ENCODE results near the gene FBXO41.
A peak's percentile ranks its signal among the peaks of the same experiment; 100 is the strongest.

Gene FBXO41

DNA sequence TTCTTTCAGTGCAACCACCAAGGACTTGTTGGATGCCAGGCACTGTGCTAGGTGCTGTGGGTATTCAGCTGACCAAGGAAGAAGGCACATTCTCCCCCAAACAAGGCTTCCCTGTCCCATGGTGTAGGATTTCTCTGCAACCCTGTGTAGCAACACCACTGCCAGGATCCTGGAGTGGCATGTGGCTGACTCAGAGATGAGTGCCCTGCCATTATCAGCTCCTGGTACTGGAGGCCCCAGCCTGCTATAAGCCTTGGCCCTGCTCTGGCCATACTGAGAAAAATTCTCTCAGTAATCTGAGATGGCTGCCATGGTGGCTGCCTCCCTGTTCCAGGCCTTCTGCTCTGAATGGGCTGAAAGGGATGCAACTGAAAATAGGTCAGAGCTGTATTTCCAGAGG is 66.0 kb downstream of the FBXO41 start:
- TF ChIP-seq, protein P1, sequence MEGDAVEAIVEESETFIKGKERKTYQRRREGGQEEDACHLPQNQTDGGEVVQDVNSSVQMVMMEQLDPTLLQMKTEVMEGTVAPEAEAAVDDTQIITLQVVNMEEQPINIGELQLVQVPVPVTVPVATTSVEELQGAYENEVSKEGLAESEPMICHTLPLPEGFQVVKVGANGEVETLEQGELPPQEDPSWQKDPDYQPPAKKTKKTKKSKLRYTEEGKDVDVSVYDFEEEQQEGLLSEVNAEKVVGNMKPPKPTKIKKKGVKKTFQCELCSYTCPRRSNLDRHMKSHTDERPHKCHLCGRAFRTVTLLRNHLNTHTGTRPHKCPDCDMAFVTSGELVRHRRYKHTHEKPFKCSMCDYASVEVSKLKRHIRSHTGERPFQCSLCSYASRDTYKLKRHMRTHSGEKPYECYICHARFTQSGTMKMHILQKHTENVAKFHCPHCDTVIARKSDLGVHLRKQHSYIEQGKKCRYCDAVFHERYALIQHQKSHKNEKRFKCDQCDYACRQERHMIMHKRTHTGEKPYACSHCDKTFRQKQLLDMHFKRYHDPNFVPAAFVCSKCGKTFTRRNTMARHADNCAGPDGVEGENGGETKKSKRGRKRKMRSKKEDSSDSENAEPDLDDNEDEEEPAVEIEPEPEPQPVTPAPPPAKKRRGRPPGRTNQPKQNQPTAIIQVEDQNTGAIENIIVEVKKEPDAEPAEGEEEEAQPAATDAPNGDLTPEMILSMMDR (IDR thresholded peaks at IDR 0.05; ENCODE audit: insufficient read depth, low read length, missing control alignments), result no peak
- no peak for DNase-seq (ENCODE audit: low read depth, low spot score)
- H3K4me3 ChIP-seq (ENCODE audit: low read depth, low read length), result no peak overlapping the region
- CTCF ChIA-PET, result interaction anchor here (1.1 to 2.3 kb wide), 4 partner anchors 8 to 41 kb away, joined by 3 to 12 read pairs (median 6); partner anchors contain the start of gene PRADC1
- POLR2A ChIA-PET, result interaction anchor here (1.0 kb wide), 1 partner anchor 15 kb away, joined by 5 read pairs; the partner anchor contains the start of genes CCT7 and PRADC1

DNA sequence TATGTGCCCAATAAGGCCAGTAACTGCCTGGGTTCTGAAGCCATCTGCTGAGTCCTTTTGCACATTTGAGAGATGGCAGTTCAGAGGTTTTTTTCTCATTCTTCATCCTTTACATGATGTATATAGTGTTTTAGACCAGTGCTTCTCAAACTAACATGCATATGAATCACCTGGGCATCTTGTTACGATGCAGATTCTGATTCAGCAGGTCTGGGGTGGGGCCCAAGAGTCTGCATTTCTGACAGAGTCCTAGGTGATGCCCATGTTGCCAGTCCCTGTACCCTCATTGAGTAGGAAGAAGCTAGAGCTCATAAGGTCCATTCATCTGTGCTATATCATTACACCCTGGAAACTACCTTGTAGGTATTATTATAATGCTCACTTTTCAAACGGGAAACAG is 66.5 kb downstream of the FBXO41 start:
- H3K4me3 ChIP-seq (ENCODE audit: low read depth, low read length), result no peak overlapping the region
- TF ChIP-seq, protein P1 (IDR thresholded peaks at IDR 0.05; ENCODE audit: insufficient read depth, low read length, missing control alignments), result no peak
- ChIA-PET POLR2A (interaction anchor here (1.0 kb wide), 1 partner anchor 16 kb away, joined by 5 read pairs; the partner anchor contains the start of genes CCT7 and PRADC1), CTCF (interaction anchor here (1.1 to 2.3 kb wide), 4 partner anchors 8 to 40 kb away, joined by 3 to 12 read pairs (median 6); partner anchors contain the start of gene PRADC1)
- DNase-seq (ENCODE audit: low read depth, low spot score), result no peak

GRCh38 chr2:73217160-73217559 is 67.1 kb downstream of the FBXO41 start:
- H3K4me3 ChIP-seq (ENCODE audit: low read depth, low read length), result no peak overlapping the region
- no peak for DNase-seq (ENCODE audit: low read depth, low spot score)
- ChIA-PET CTCF (interaction anchor here (2.0 to 2.3 kb wide), 2 partner anchors 12 to 40 kb away, joined by 8 to 12 read pairs; no protein-coding TSS in a partner anchor), POLR2A (no interaction called here)
- TF ChIP-seq, protein P1 (IDR thresholded peaks at IDR 0.05; ENCODE audit: insufficient read depth, low read length, missing control alignments), result no peak

- no peak for DNase-seq (ENCODE audit: low read depth, low spot score)
- H3K4me3 ChIP-seq (ENCODE audit: low read depth, low read length), result peak overlapping the region; percentile 78
- ChIA-PET CTCF (interaction anchor here (0.8 to 2.0 kb wide), 6 partner anchors 9 to 327 kb away, joined by 3 to 9 read pairs (median 4); no protein-coding TSS in a partner anchor), POLR2A (interaction anchor here (1.0 kb wide), 1 partner anchor 18 kb away, joined by 4 read pairs; the partner anchor contains the start of genes CCT7 and PRADC1)
- TF ChIP-seq, protein P1 (IDR thresholded peaks at IDR 0.05; ENCODE audit: insufficient read depth, low read length, missing control alignments), result no peak
These were observed 69.0 kb downstream of the FBXO41 start for GRCh38 chr2:73215254-73215653.

DNA sequence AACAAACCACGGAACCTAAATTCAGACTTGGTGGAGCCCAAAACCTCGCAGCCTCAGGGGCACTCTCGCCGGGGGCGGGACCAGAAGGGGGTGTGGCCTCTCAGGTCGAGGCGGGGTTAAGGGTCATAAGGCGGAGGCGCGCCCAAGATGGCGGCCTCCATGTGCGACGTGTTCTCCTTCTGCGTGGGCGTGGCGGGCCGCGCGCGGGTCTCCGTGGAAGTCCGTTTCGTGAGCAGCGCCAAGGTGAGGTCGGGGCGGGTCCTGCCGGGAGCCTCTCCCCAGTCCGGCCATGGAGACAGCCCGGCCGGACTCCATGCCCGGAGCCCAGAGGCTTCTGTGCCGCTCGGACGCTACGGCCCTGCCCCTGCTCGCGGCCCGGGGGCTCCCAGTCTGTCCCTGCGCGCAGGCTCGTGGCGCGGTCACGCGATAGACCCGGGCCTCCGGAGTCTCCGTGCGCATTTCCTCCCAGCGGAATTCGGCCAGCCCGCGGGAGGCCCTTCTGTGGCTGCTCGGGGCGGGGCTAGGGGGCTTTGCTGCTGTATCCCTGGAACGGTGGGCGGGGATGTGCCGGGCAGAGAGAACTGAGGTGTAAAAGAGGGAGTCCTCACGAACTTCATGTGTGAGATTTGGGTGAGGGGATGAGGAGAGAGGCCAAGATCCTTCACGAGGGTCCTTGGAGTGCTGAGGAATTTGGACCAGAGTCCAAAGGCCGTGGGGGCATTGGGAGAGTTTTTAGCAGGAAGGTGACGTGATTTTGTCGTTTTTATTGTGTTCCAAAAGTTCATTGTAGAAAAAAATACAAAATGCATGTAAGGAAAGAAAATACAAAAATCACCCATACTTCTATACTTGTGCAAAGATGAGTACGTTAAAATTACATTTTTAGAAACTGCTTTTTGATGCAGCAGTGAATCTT is 69.9 kb downstream of the FBXO41 start, which contains the start of gene SMYD5:
Gene SMYD5 (plus strand): TSS at position 126 of the 916 bp plus-strand sequence. CDS start 22 bp downstream, at position 148.
- DNase-seq (ENCODE audit: low read depth, low spot score), result no peak
- ChIA-PET CTCF (interaction anchor here (0.8 to 8.6 kb wide), 14 partner anchors 10 to 328 kb away, joined by 3 to 111 read pairs (median 8); partner anchors contain the start of genes CCT7 and PRADC1), POLR2A (interaction anchor here (1.0 kb wide), 1 partner anchor 19 kb away, joined by 4 read pairs; the partner anchor contains the start of genes CCT7 and PRADC1)
- H3K4me3 ChIP-seq (ENCODE audit: low read depth, low read length), result peak within 1 kb of the TSS; percentile 78
- TF ChIP-seq, protein P1 (IDR thresholded peaks at IDR 0.05; ENCODE audit: insufficient read depth, low read length, missing control alignments), result no peak
